SU-DHL-6 (cell line): ENCODE results near the gene DLGAP3.

Experiments
- H2AFZ ChIP-seq: fragments of 200-600 bp; sonication (generic); 2 replicates; pipeline ENCODE4 v1.6.1; 2014; ENCODE audit warnings: low read depth, mild to moderate bottlenecking, moderate library complexity, mixed read lengths, antibody characterized with exemption, low read length; ENCODE audit not compliant: severe bottlenecking
- H3F3A ChIP-seq: fragments of 200-600 bp; shearing (Covaris generic); 2 replicates; pipeline ENCODE4 v1.6.0; 2016; ENCODE audit warnings: antibody characterized with exemption, mild to moderate bottlenecking; ENCODE audit not compliant: insufficient read depth
- H3K27ac ChIP-seq: fragments of 200-600 bp; sonication (generic); 2 replicates; pipeline ENCODE4 v1.5.1; 2016; ENCODE audit warnings: low read depth, mild to moderate bottlenecking, low read length, moderate library complexity, mixed read lengths
- H3K27me3 ChIP-seq: fragments of 200-600 bp; sonication (generic), shearing (Covaris generic); 2 replicates; pipeline ENCODE4 v1.6.0; 2014; ENCODE audit warnings: mild to moderate bottlenecking, low read length
- H3K36me3 ChIP-seq: fragments of 200-600 bp; sonication (generic); 2 replicates; pipeline ENCODE4 v1.6.1; 2014; ENCODE audit warnings: mild to moderate bottlenecking, low read length, mixed read lengths
- H3K4me2 ChIP-seq: fragments of 300-600, 200-600 bp; shearing (Covaris generic), sonication (generic); 2 replicates; pipeline ENCODE4 v1.6.0; 2014; ENCODE audit warnings: low read length, low read depth, mild to moderate bottlenecking; ENCODE audit not compliant: poor library complexity, severe bottlenecking
- H3K4me3 ChIP-seq: fragments of 200-600 bp; sonication (generic); 2 replicates; pipeline ENCODE4 v1.5.1; 2014; ENCODE audit warnings: antibody characterized with exemption, low read length, mild to moderate bottlenecking, mixed read lengths; ENCODE audit not compliant: insufficient read depth, poor library complexity, severe bottlenecking
- H3K79me2 ChIP-seq: fragments of 200-600 bp; sonication (generic); 2 replicates; pipeline ENCODE4 v1.6.1; 2014; ENCODE audit warnings: mild to moderate bottlenecking, low read length, moderate library complexity; ENCODE audit not compliant: insufficient read depth
- H3K9ac ChIP-seq: fragments of 200-600 bp; sonication (generic); 2 replicates; pipeline ENCODE4 v1.7.0; 2014; ENCODE audit warnings: mild to moderate bottlenecking, low read length
- H3K9me2 ChIP-seq: fragments of 200-600 bp; sonication (generic); replicated peaks from 2 replicates; pipeline ENCODE4 v1.6.1; 2014; ENCODE audit warnings: low read length; ENCODE audit not compliant: insufficient read depth
- H3K9me3 ChIP-seq: fragments of 200-600 bp; sonication (generic); 2 replicates; pipeline ENCODE4 v1.6.1; 2014; ENCODE audit warnings: low read length, mixed read lengths; ENCODE audit not compliant: insufficient read depth
- H4K20me1 ChIP-seq: fragments of 200-600 bp; sonication (generic); 2 replicates; pipeline ENCODE4 v1.6.1; 2014; ENCODE audit warnings: low read depth, mild to moderate bottlenecking, antibody characterized with exemption, low read length, moderate library complexity, mixed read lengths
- EZH2phosphoT487 ChIP-seq: fragments of 200-600 bp; sonication (generic), shearing (Covaris generic); conservative IDR thresholded peaks from 2 replicates; pipeline ENCODE4 v1.6.1; 2018; ENCODE audit warnings: mild to moderate bottlenecking, antibody characterized with exemption, low read length, moderate library complexity, mixed read lengths
- TF ChIP-seq, protein P1 (sequence below): fragments of 200-600 bp; sonication (generic); IDR thresholded peaks from one replicate; pipeline ENCODE4 v1.5.1; 2017; ENCODE audit warnings: antibody characterized with exemption, mild to moderate bottlenecking, low read length, moderate library complexity; ENCODE audit not compliant: insufficient read depth, poor library complexity, severe bottlenecking

DLGAP3 gene

DNA sequence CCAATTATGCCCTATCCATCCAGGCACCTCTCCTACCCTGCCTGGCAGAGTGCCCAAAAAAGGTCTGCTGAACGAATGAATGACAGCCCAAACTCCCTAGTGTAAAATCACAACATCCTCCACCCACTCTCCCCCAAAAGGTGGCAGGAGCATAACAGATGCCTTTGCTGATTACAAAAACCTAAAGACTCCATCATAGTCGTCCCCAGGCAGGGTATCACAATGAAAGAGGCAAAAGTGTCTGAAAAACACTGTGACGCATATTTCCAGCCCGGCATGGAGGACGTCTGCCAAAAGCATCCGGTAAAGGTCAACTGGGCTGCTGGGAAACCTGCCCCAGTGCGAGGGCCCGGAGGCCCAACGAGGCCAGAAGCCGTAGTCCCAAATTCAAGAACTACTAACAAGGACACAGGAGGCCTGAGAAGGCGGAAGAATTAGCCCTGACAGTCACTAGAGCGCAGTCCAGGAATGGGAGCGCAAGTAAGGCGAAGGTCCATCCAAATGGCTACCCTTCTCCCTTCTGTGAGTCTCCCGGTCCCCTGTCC lies 70.5 kb downstream of the DLGAP3 start:
- peaks cover 35% of the 10 kb centered on the region for H3K79me2 ChIP-seq
- no peaks in the 10 kb centered on the region for H3K27me3 ChIP-seq
- H3K4me3 ChIP-seq: peak overlapping the region; percentile 96
- H3K4me2 ChIP-seq: peak overlapping the region; percentile 84
- H4K20me1 ChIP-seq: no peaks in the 10 kb centered on the region; the same call in 1 of the 2 replicates
- H3K9me3 ChIP-seq: no peaks in the 10 kb centered on the region
- peak overlapping the region; percentile 84 for H2AFZ ChIP-seq
- no peak overlapping the region for H3K27ac ChIP-seq
- no peaks in the 10 kb centered on the region for H3F3A ChIP-seq
- no peaks in the 10 kb centered on the region for H3K36me3 ChIP-seq
- no peaks in the 10 kb centered on the region for H3K9me2 ChIP-seq
- no peak for TF ChIP-seq EZH2phosphoT487
- TF ChIP-seq, protein P1, sequence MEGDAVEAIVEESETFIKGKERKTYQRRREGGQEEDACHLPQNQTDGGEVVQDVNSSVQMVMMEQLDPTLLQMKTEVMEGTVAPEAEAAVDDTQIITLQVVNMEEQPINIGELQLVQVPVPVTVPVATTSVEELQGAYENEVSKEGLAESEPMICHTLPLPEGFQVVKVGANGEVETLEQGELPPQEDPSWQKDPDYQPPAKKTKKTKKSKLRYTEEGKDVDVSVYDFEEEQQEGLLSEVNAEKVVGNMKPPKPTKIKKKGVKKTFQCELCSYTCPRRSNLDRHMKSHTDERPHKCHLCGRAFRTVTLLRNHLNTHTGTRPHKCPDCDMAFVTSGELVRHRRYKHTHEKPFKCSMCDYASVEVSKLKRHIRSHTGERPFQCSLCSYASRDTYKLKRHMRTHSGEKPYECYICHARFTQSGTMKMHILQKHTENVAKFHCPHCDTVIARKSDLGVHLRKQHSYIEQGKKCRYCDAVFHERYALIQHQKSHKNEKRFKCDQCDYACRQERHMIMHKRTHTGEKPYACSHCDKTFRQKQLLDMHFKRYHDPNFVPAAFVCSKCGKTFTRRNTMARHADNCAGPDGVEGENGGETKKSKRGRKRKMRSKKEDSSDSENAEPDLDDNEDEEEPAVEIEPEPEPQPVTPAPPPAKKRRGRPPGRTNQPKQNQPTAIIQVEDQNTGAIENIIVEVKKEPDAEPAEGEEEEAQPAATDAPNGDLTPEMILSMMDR: no peak
- H3K9ac ChIP-seq: peak overlapping the region; percentile 96

DNA sequence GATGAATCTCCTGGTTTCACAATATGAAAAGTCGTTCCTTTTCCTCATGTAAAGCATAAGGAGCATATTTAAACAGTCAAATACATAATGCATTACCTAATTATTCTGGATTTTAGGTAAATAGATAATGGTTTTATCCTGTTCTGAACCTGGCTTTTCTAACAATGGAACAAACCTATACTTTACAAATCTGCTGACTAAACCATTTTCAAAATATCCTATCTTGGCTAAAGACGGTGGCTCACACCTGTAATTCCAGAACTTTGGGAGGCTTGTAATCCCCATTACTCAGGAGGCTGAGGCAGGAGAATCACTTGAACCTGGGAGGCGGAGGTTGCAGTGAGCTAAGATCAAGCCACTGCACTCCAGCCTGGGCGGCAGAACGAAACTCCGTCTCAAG lies 72.8 kb downstream of the DLGAP3 start:
- no peak overlapping the region for H2AFZ ChIP-seq
- H3K9me3 ChIP-seq: no peaks in the 10 kb centered on the region
- no peaks in the 10 kb centered on the region for H3K27me3 ChIP-seq
- peaks cover 43% of the 10 kb centered on the region for H3K79me2 ChIP-seq
- TF ChIP-seq, protein P1: no peak
- no peak for TF ChIP-seq EZH2phosphoT487
- H3F3A ChIP-seq: 0 out of 2 replicates have a peak, but pooled peaks cover 6% of the 10 kb centered on the region
- no peaks in the 10 kb centered on the region for H3K9me2 ChIP-seq
- no peaks in the 10 kb centered on the region for H3K36me3 ChIP-seq
- H3K4me3 ChIP-seq: no peak overlapping the region
- no peak overlapping the region for H3K9ac ChIP-seq
- H3K4me2 ChIP-seq: no peak overlapping the region
- H3K27ac ChIP-seq: no peak overlapping the region
- no peaks in the 10 kb centered on the region; the same call in 1 of the 2 replicates for H4K20me1 ChIP-seq

DNA sequence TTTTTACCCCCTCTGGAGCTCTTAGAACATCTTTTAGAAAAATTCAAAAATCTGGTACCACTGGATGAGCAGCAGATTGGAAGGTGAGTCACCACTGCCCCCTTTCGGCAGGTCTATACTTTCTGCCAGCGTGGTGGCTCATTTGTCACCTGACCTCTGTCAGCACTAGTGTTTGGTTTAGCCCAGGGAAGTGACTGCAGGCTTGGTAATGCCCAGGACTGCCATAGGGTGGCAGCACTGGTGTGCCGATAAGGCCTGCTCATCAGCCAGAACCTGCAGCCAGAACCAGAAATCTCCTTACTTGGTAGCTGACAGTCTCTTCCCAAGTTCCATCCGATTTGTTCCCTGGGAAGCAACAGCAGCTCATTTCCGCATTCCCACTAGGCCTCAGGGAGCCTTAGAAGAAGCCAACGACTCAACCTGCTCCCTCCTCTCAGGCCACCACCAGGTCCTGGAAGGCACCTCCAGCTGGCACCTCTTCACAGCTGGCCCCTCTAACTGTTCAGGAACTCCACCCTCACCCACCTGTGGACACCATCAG lies 76.7 kb downstream of the DLGAP3 start:
- Histone ChIP-seq H3K9me2 (no peaks in the 10 kb centered on the region), H3F3A (0 out of 2 replicates have a peak, but pooled peaks cover 6% of the 10 kb centered on the region), H3K27me3 (no peaks in the 10 kb centered on the region), H3K9ac (no peak overlapping the region), H4K20me1 (no peaks in the 10 kb centered on the region; the same call in 1 of the 2 replicates), H3K79me2 (peaks cover 25% of the 10 kb centered on the region), H3K9me3 (no peaks in the 10 kb centered on the region), H3K27ac (no peak overlapping the region), H3K4me2 (no peak overlapping the region), H2AFZ (no peak overlapping the region), H3K4me3 (no peak overlapping the region), H3K36me3 (no peaks in the 10 kb centered on the region)
- TF ChIP-seq, protein P1: peak; percentile 98
- TF ChIP-seq EZH2phosphoT487: no peak
